SK-N-SH (cell line): ENCODE measurements around the gene RIMS1.

Experiments
- CTCF ChIP-seq: fragments of 200-600 bp; sonication (generic); IDR thresholded peaks from 2 replicates; pipeline ENCODE4 v1.6.1; 2017; ENCODE audit warnings: antibody characterized with exemption, mild to moderate bottlenecking, moderate library complexity
- JUND ChIP-seq: IDR thresholded peaks from 2 replicates; pipeline ENCODE4 v1.4.0; 2012
- MXI1 ChIP-seq: IDR thresholded peaks from 2 replicates; pipeline ENCODE4 v1.6.1; 2012; ENCODE audit warnings: mild to moderate bottlenecking, low read depth, low read length, improper control_type of control experiment
- REST ChIP-seq: IDR thresholded peaks from 2 replicates; pipeline ENCODE4 v1.6.1; 2012; ENCODE audit warnings: mild to moderate bottlenecking, low read depth, low read length, moderate library complexity
- SIN3A ChIP-seq: IDR thresholded peaks from 2 replicates; pipeline ENCODE4 v1.6.1; 2012; ENCODE audit warnings: low read depth, mild to moderate bottlenecking, low read length, moderate library complexity, borderline replicate concordance
- SMC3 ChIP-seq: IDR thresholded peaks from 2 replicates; pipeline ENCODE4 v1.6.1; 2012; ENCODE audit warnings: low read depth, low read length, improper control_type of control experiment

GRCh38 chr6:71997341-71997740, 111.0 kb downstream of the RIMS1 start:
- TF ChIP-seq SMC3 (no peak), MXI1 (no peak), SIN3A (no peak), CTCF (no peak), REST (no peak), JUND (no peak)
